Femur (tissue), 1 donor: ENCODE results near the gene GABRE.
"Not testable (repeated sequence)": the region's sequence is repeated elsewhere in the genome, so short reads cannot be mapped to it uniquely, and the experiment has no call there.

ENCODE experiments used
- DNase-seq: peaks from one replicate; pipeline ENCODE4 v3.0.0-alpha.2; 2017

The GABRE gene

GRCh38 chrX:151962034-151962433 is 12.4 kb downstream of the GABRE start:
- no peak for DNase-seq

GRCh38 chrX:151958101-151958500 is 16.4 kb downstream of the GABRE start:
- no peak for DNase-seq

GRCh38 chrX:151954730-151955129 is 19.7 kb downstream of the GABRE start:
- no peak for DNase-seq

GRCh38 chrX:151938172-151938571 is 36.3 kb downstream of the GABRE start:
- no peak for DNase-seq

GRCh38 chrX:151935358-151935757 is 39.1 kb downstream of the GABRE start:
- DNase-seq = no peak

GRCh38 chrX:151929126-151929525 is 45.4 kb downstream of the GABRE start:
- no peak for DNase-seq

- DNase-seq = no peak
These were observed 50.8 kb downstream of the GABRE start for GRCh38 chrX:151923648-151924047.

GRCh38 chrX:151922692-151923091 is 51.8 kb downstream of the GABRE start:
- no peak for DNase-seq

- no peak for DNase-seq
These were observed 52.6 kb downstream of the GABRE start for GRCh38 chrX:151921866-151922265.

- no peak for DNase-seq
These were observed 53.2 kb downstream of the GABRE start for GRCh38 chrX:151921292-151921691.

- DNase-seq = no peak
These were observed 53.9 kb downstream of the GABRE start for GRCh38 chrX:151920530-151920929.

- DNase-seq = no peak
These were observed 54.4 kb downstream of the GABRE start for GRCh38 chrX:151920101-151920500.

- DNase-seq = no peak
These were observed 54.9 kb downstream of the GABRE start for GRCh38 chrX:151919610-151920009.

GRCh38 chrX:151918736-151919135 is 55.7 kb downstream of the GABRE start:
- not testable (repeated sequence) for DNase-seq

GRCh38 chrX:151912780-151913179 is 61.7 kb downstream of the GABRE start, which contains the start of gene MAGEA4:
MAGEA4 (plus strand) TSS chrX:151912889; CDS start chrX:151923665, 10,776 bp downstream.
- DNase-seq = no peak

GRCh38 chrX:151912221-151912620 is 62.3 kb downstream of the GABRE start:
- DNase-seq = no peak

- no peak for DNase-seq
These were observed 69.5 kb downstream of the GABRE start for GRCh38 chrX:151904989-151905388.
